ENCODE data around the gene IFNA8. TPM values are rescaled to one million over a fixed set of nuclear protein-coding genes. Genes with fewer than 3 reads are reported as not detected.
"Not testable (repeated sequence)": the region's sequence is repeated elsewhere in the genome, so short reads cannot be mapped to it uniquely, and the experiment has no call there.

IFNA8 gene
- not detected for total RNA-seq

- Mint-ChIP-seq H3K9me3 (no peaks in the 10 kb centered on the region), H3K4me3 (no peak within 1 kb of the TSS), H3K36me3 (ENCODE audit: low read depth) (no peaks in the 10 kb centered on the region), H3K4me1 (no peaks in the 10 kb centered on the region), H3K27me3 (peaks cover 49% of the 10 kb centered on the region), H3K27ac (no peak within 1 kb of the TSS)
- CTCF ChIA-PET: interaction anchor here (1.0 kb wide), 1 partner anchor 10 kb away, joined by 3 read pairs; no protein-coding TSS in a partner anchor
- POLR2A ChIA-PET: no interaction called here
- no peak for DNase-seq
These were observed at the start of gene IFNA8 for GRCh38 chr9:21408817-21409216. IFNA8 (plus strand) TSS chr9:21409117; CDS start chr9:21409177, 60 bp downstream.

- Mint-ChIP-seq H3K36me3 (ENCODE audit: low read depth) (peaks cover 1% of the 10 kb centered on the region), H3K4me3 (no peak overlapping the region), H3K27me3 (peaks cover 30% of the 10 kb centered on the region), H3K9me3 (no peaks in the 10 kb centered on the region), H3K27ac (no peak overlapping the region), H3K4me1 (peaks cover 16% of the 10 kb centered on the region)
- DNase-seq: no peak
- ChIA-PET POLR2A (no interaction called here), CTCF (no interaction called here)
These were observed 46.6 kb upstream of the IFNA8 start for GRCh38 chr9:21362287-21362686.

GRCh38 chr9:21367169-21367568 lies 41.7 kb upstream of the IFNA8 start:
- POLR2A ChIA-PET: not testable (repeated sequence)

GRCh38 chr9:21367957-21368356 lies 41.0 kb upstream of the IFNA8 start, which contains the start of gene IFNA13:
IFNA13 (minus strand) TSS chr9:21368057; CDS start chr9:21368010, 47 bp downstream.
- no peak within 1 kb of the TSS for H3K4me3 Mint-ChIP-seq
- no peaks in the 10 kb centered on the region for H3K4me1 Mint-ChIP-seq
- peaks cover 48% of the 10 kb centered on the region for H3K27me3 Mint-ChIP-seq
- ChIA-PET CTCF (no interaction called here), POLR2A (no interaction called here)
- DNase-seq: no peak
- no peaks in the 10 kb centered on the region for H3K9me3 Mint-ChIP-seq
- H3K36me3 Mint-ChIP-seq (ENCODE audit: low read depth): no peaks in the 10 kb centered on the region
- no peak within 1 kb of the TSS for H3K27ac Mint-ChIP-seq

More at GRCh38 chr9:21367169-21367568, 41.7 kb upstream of the IFNA8 start:
- peaks cover 47% of the 10 kb centered on the region for H3K27me3 Mint-ChIP-seq
- H3K4me1 Mint-ChIP-seq; DNase-seq; H3K9me3 Mint-ChIP-seq; CTCF ChIA-PET; H3K27ac Mint-ChIP-seq; H3K4me3 Mint-ChIP-seq; H3K36me3 Mint-ChIP-seq (ENCODE audit: low read depth): not testable (repeated sequence)

- H3K4me3 Mint-ChIP-seq; H3K4me1 Mint-ChIP-seq; H3K9me3 Mint-ChIP-seq; POLR2A ChIA-PET; DNase-seq; CTCF ChIA-PET; H3K36me3 Mint-ChIP-seq (ENCODE audit: low read depth); H3K27ac Mint-ChIP-seq: not testable (repeated sequence)
- H3K27me3 Mint-ChIP-seq: peaks cover 37% of the 10 kb centered on the region
These were observed 37.5 kb upstream of the IFNA8 start for GRCh38 chr9:21371467-21371866.

DNA sequence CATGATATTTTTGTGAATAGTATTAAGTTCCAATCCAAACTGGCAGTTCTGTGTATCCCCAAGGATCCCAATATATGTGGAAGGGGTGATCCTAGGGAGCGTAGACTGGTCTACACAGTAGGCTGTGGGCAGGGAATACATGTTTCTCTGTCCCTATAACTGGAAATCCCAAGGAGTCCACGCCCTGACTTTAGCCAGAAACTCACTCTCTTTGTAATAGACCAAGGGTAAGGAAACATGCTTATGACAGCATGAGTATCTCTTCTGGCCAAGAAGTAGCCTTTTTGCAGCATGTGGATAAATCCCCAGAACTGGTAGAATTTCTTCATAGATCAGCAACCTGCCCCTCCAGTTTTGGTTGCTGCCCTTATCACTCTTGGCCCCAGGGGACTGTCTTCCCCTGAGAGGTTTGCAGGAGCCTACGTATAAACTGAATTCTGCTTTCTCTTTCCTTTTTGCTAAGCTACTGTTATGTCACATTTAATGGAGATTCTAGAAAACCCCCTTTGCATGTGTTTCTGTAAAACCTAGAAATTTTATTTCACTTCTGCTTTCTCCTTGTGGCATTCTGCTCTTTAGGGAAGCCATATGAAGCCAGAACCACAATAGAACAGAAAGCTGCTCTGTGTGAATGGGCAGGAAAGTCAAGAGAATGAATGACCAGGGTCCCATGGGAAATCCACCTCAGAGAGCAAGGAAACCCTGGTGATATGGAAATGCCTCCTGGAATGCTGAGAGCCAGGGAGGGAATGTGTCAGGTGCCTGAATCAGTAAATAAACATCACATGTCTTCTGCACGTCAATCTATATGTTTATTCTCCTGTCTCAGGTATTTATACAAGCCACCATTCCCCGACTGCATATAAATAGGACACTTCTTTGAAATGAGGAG lies 27.2 kb upstream of the IFNA8 start:
- Mint-ChIP-seq H3K27ac (peak overlapping the region; percentile 52), H3K9me3 (no peaks in the 10 kb centered on the region), H3K4me3 (peak overlapping the region; percentile 21), H3K36me3 (ENCODE audit: low read depth) (no peaks in the 10 kb centered on the region), H3K27me3 (peaks cover 56% of the 10 kb centered on the region), H3K4me1 (peaks cover 23% of the 10 kb centered on the region)
- POLR2A ChIA-PET: no interaction called here
- DNase-seq: peak; percentile 16
- CTCF ChIA-PET: interaction anchor here (1.7 kb wide), 1 partner anchor 14 kb away, joined by 8 read pairs; no protein-coding TSS in a partner anchor

- POLR2A ChIA-PET: no interaction called here
- no peak overlapping the region for H3K4me3 Mint-ChIP-seq
These were observed 25.3 kb upstream of the IFNA8 start for GRCh38 chr9:21383627-21384026.

DNA sequence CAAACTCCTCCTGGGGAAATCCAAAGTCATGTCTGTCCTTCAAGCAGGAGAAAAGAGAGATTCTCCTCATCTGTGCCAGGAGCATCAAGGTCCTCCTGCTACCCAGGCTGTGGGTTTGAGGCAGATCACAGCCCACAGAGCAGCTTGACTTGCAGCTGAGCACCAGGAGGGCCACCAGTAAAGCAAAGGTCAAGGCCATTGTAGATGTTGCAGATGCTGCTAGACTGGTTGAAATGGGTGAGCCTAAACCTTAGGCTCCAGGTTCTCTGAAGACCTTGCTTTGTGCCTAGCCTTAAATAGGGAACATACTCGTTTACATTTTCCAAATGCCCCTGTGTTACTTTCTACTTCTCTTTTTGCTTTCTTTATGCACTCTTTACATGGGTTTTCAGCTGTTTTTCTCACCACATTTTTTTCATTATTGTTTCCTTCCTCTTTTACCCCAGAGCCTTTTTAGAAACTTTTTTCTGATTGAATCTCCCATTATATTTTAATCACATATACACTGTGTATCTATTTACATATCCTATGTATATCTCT lies 23.7 kb upstream of the IFNA8 start, which contains the start of gene IFNA2:
Gene IFNA2, minus strand, starts transcription at position 268 of the 540 bp plus-strand sequence. Its CDS starts 69 bp downstream, at position 199.
- Mint-ChIP-seq H3K27ac (no peak within 1 kb of the TSS), H3K4me1 (peaks cover 20% of the 10 kb centered on the region), H3K9me3 (no peaks in the 10 kb centered on the region), H3K36me3 (ENCODE audit: low read depth) (no peaks in the 10 kb centered on the region), H3K27me3 (peaks cover 59% of the 10 kb centered on the region), H3K4me3 (no peak within 1 kb of the TSS)
- DNase-seq: no peak
- ChIA-PET POLR2A (no interaction called here), CTCF (interaction anchor here (0.6 to 1.1 kb wide), 2 partner anchors 11 to 1959 kb away, joined by 3 read pairs; no protein-coding TSS in a partner anchor)

More at GRCh38 chr9:21383627-21384026, 25.3 kb upstream of the IFNA8 start:
- no peaks in the 10 kb centered on the region for H3K9me3 Mint-ChIP-seq
- CTCF ChIA-PET: no interaction called here
- DNase-seq: no peak
- H3K36me3 Mint-ChIP-seq (ENCODE audit: low read depth): no peaks in the 10 kb centered on the region
- peaks cover 23% of the 10 kb centered on the region for H3K4me1 Mint-ChIP-seq
- no peak overlapping the region for H3K27ac Mint-ChIP-seq
- H3K27me3 Mint-ChIP-seq: peaks cover 63% of the 10 kb centered on the region

GRCh38 chr9:21392270-21392669 lies 16.6 kb upstream of the IFNA8 start:
- Mint-ChIP-seq H3K27me3 (peaks cover 64% of the 10 kb centered on the region), H3K9me3 (no peaks in the 10 kb centered on the region)
- POLR2A ChIA-PET: no interaction called here

DNA sequence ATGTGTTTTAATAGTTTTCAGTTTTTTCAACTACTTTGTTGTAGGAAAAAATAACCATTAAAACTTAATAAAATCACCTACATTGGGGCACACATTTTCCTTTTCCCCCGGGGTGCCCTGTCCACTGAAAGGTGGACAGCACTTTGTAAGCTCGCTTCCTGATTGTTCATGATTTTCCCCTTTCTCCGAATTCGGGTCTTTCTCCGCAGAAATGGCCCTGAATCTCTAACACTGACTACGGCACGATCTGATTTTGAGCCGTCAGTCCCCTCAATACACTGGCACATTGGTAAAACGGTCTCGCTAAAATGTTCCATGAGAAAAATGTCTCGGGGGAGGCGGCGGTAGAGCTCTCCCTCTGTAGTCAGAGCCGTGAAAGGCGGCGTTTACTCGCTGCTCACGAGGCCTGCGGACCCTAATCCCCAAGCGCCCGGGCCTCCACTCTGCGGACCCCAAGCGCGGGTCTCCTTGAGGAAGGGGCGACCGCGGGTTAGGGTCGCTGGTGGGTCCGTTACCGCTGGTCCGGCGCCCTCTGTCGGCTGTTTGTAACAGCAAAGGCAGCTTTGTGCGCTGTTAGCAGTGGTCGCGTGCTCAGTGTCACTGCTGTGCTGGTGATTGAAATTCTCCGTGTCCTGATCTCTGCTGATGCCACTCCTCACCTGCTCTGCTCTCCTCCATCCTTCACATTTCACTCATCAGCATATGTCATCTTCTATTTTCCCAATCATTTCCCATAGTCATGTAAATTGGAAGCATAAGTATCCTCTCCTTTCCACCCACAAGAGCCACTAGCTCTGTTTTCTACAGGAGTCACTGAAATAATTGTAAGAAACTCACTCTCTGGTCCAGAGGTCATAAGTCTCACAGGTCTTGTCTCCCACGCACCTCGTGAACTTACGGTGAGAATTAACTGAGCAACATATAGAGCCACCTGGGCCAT lies 12.9 kb upstream of the IFNA8 start:
- Mint-ChIP-seq H3K4me3 (peak overlapping the region; percentile 41), H3K27ac (no peak overlapping the region), H3K27me3 (peaks cover 63% of the 10 kb centered on the region), H3K4me1 (peaks cover 6% of the 10 kb centered on the region), H3K9me3 (no peaks in the 10 kb centered on the region), H3K36me3 (ENCODE audit: low read depth) (no peaks in the 10 kb centered on the region)
- CTCF ChIA-PET: interaction anchor here (0.8 to 1.8 kb wide), 16 partner anchors 9 to 213 kb away, joined by 3 to 10 read pairs (median 4); partner anchors contain the start of genes IFNA2 and KLHL9
- POLR2A ChIA-PET: no interaction called here
- peak; percentile 63 for DNase-seq

More at GRCh38 chr9:21392270-21392669, 16.6 kb upstream of the IFNA8 start:
- Mint-ChIP-seq H3K4me3 (no peak overlapping the region), H3K36me3 (ENCODE audit: low read depth) (no peaks in the 10 kb centered on the region), H3K4me1 (peaks cover 6% of the 10 kb centered on the region), H3K27ac (no peak overlapping the region)
- DNase-seq: no peak
- CTCF ChIA-PET: interaction anchor here (1.5 kb wide), 1 partner anchor 15 kb away, joined by 3 read pairs; no protein-coding TSS in a partner anchor

- Mint-ChIP-seq H3K4me3 (no peak overlapping the region), H3K36me3 (ENCODE audit: low read depth) (no peaks in the 10 kb centered on the region), H3K4me1 (peaks cover 13% of the 10 kb centered on the region), H3K27ac (no peak overlapping the region), H3K9me3 (no peaks in the 10 kb centered on the region), H3K27me3 (peaks cover 67% of the 10 kb centered on the region)
- ChIA-PET POLR2A (no interaction called here), CTCF (interaction anchor here (1.1 kb wide), 1 partner anchor 10 kb away, joined by 3 read pairs; the partner anchor contains the start of gene IFNA8)
- no peak for DNase-seq
These were observed 9.9 kb upstream of the IFNA8 start for GRCh38 chr9:21398955-21399489.

- CTCF ChIA-PET: no interaction called here
- POLR2A ChIA-PET: no interaction called here
- H3K27ac Mint-ChIP-seq: no peak overlapping the region
- peaks cover 73% of the 10 kb centered on the region for H3K27me3 Mint-ChIP-seq
- peaks cover 13% of the 10 kb centered on the region for H3K4me1 Mint-ChIP-seq
- no peaks in the 10 kb centered on the region for H3K9me3 Mint-ChIP-seq
- H3K36me3 Mint-ChIP-seq (ENCODE audit: low read depth): no peaks in the 10 kb centered on the region
- no peak overlapping the region for H3K4me3 Mint-ChIP-seq
- no peak for DNase-seq
These were observed 9.0 kb upstream of the IFNA8 start for GRCh38 chr9:21399956-21400355.

Data from activated CD4-positive, alpha-beta T cell treated with anti-CD3 and anti-CD28 coated beads, Interleukin-2, amount 10 ng/mL, durations not matched to agents 7 days and 5 days (primary cell).